ENCODE measurements around the gene SLC6A1.

SLC6A1 gene

DNA sequence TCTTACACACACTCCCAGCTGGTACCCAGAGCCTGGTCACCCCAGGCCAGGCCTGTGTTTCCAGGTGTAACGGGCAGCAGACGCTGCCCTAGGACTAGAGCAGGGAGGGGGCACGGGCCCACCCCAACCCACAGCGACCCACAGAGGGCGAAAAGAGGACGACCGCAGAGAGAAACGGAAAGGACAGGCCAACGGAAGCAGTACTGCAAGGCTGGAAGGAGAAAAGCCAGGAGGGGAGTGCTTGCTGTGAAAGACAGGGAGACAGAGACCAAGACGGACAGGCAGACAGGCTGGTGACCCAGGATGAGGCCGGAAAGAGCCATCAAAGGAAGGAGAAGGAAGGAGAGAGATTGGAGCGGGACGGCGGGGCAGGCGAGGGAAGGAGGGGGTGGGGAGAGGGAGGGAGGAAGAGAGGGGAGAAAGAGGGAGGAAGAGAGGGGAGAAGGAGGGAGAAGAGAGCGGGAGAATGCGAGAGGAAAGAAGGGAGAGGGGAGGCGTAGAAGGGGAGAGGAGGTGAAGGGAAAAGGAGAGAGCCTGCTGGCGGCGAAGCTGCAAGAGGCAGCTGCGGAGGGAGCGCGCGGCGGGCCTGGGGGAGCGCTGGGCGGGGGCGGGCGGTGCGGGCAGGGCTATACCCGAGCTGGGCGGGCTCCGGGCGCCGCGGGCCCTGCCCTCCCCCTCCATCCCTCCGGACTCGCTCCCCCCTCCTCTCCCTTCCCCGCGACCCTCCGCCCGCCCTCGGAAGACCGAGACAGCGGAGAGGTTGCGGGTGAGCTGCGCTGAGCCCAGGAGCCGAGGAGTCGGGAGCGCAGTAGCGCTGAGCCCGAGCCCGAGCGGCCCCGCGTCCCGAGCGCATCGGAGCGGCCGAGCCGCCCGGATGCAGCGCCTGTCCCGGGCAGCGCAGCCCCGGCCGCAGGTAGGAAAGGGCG, at the start of gene SLC6A1:
SLC6A1 (plus strand) TSS at position 732 of the 926 bp plus-strand sequence. CDS start 24,464 bp downstream, outside the sequence.
- no peak for DNase-seq

DNA sequence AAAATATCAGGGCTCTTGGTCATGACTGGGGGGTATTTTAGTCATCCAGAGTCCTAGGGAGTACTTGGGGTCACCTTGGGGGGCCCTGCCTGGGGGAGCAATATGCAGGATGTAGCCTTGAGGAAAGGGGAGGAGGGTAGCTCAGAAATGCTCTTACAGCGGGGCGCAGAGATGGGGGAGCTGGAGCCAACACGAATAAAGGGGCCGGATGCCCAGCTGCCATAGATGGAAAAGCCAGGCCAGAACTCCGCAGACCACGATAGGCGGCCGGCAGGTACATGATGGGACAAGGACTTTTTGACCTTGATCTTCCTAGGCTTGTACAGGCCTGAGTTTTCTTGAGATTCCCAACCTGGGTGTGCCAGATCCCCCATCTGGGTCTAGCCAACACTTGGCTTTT, 47.7 kb upstream of the SLC6A1 start:
- no peak for DNase-seq

DNA sequence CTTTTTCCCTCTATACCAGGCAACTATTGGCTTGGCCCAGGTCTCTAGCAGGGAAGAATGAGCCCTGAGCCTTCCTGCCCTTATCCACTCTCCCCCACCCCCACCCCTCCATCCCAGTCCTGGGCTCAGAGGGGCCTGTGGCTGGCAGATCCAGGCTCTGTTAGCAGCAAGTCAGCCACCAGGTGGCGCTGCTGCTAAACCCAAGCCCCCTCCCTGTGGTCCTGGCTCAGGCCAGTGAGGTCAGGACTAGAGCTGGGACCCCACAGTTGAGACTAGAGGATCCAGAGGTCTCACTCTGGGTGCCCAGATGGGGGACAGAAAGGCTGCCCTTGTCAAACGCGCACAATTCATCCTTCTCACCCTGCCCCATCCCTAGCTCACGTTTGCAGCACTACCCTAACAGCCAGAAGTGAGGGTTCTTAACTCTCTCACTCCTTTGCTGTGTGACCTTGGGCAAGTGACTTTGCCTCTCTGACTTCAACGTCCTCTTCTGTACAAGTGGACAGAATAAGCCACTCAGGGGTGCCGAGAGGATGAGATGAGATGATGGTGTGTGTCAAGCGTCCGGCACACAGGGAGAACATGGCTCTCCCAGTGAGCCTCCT, 46.8 kb upstream of the SLC6A1 start:
- no peak for DNase-seq

DNA sequence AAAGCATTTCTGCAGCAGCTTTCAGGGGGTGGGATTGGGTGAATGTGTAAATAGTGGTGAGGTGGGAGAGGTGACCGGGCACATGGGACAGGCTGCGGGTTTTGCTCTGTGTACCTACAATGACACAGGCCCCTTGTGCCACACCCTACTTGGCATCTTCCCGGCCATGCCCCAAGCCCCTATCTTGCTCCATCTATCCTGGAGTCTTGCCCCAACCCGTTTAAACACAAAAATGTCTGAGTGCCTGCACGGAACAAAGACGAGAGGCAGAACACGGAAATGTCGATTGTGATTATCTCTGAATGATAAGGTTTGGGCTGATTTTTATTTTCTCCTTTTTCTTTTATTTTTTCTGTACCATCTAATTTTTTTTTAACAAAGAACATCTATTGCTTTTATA, 46.0 kb upstream of the SLC6A1 start:
- DNase-seq, result no peak

- DNase-seq, result no peak
Observed at GRCh38 chr3:10948326-10948725, 44.2 kb upstream of the SLC6A1 start.

- no peak for DNase-seq
Observed at GRCh38 chr3:10949197-10949596, 43.4 kb upstream of the SLC6A1 start.

DNA sequence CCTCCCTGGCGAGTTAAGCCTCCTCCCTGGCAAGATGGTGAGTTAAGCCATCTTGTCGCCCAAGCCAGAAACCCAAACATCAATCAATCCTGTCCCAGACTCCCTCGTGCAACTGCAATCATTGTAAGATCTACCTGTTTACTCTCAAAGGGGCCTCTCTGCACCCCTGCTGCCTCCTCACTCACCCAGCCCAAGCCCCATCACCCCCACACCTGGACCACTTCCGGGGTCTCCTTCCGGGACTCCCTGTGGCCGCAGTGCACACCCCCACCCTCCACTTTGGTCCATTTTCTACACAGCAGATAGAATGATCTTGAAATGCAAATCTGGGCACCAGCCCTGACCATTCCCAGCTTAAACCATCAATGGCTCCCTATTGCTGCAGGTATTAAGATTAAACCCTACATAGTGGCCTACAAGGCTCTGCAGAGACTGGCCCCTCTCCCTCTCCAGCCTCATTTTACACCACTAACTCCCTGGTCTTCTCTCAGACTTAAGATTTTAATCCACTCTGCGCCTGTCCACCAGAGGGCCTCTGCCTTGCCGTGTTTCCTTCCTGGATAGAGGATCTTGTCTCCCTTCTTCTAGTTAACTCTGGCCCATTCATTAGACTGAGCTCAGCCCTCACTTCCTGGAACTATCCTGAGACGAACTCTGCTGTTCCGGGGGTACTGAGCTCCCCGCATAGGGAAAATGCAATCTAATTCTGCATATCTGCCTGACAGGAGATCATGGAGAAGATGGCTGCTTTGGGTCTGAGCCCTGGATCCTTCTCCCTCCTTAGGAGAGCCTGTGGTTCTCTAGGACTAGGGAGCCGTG, 41.9 kb upstream of the SLC6A1 start:
- DNase-seq, result no peak

DNA sequence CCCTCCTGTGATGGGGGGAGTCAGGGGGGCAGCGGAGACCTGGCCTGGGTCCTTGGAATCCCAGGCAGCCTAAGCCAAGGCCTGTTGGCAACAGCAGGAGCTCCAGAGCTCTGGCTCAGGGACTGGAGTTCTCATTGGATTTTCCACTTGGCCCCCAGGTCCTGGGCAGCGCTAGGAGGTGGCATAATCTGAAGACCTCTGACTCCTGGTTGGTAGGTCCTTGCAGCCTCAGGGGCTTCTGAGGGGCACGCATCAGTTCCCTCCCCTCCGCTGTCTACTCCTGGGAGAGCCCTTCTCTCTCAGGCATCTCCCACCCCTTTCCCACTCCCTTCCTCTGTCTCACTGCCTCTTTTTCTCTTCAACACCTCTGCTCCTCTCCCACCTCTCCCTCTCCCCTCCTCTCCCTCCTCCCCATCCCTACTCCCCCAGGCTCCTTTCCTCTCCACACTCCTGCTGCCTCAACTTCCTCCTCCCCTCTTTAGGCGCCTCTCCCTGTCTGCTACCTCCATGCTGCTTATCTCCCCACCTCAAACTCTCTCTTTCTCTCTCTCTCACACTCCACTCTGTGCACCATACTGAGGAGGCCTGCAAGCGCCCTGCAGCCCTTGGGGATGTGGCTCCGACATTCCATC, 41.1 kb upstream of the SLC6A1 start:
- DNase-seq, result no peak

DNA sequence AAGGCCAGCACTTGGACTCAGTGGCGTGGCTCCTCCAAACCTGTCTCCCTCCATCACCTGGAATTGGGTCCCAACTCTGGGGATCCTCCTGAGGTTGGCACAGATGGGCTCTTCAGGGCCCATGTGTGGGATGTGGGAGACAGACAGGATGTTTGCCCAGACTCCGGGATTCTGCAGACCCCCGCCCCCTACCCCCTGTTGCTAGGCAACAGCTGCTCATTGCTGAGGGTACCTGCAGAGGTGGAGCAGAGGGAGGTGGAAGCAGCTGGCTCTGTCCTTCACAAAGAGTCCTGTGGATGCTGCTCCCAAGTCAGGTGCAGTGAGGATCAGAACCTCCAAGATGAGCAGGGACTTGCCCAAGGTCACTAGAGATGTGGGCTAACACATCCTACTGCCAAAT, 40.0 kb upstream of the SLC6A1 start:
- DNase-seq, result no peak

DNA sequence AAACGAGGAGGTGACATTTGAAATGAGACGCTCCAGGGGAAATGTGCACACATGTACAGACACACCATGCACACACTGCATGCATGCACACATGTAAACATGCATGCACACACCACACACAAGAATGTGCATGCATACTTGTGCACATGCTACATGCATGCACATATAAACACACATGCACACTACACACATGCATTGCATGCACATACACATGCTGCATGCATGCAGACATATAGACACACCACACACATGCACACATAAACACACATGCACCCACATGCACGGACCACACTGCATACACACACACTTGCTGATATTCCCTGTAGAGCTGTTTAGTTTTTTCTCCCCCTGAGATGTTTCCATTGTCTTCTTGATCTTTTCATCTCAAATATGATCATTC, 37.8 kb upstream of the SLC6A1 start:
- DNase-seq, result no peak

DNA sequence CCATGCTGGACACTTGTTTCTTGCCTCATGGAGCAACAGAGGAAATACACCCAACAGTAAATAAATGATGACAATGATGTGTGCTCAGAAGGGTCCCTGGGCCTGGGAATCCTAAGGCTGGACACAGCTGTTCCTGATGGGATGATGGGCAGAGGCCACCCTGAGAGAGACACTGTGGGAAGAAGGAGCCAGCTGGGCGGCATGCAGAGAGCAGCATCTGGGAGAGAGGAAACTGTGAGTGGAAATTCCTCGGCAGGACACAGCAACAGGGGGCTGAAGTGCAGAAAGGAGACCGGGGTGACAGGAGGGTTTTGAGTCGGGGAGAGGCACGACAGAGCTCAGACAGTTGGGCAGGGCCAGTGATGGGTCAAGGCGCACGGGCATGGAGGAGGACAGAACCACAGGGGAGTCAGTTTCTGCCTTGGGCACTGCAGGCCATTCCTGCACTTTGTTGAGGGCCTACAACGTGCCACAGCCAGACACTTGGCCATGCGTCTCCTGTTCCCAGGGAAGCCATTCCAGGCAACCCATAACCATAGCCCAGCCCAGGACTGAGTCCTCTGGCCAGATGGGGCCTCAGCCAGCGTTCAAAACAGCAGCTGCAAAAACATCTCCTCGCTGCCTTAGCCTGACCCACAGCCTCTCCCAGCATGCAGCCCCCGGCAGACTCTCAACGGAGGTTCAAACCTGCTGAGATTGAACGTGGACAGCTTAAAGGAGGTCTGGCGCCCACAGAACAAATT, 36.7 kb upstream of the SLC6A1 start:
- DNase-seq, result no peak

GRCh38 chr3:10956531-10956930, 36.0 kb upstream of the SLC6A1 start:
- DNase-seq, result no peak

GRCh38 chr3:10956986-10957385, 35.6 kb upstream of the SLC6A1 start:
- DNase-seq, result no peak

DNA sequence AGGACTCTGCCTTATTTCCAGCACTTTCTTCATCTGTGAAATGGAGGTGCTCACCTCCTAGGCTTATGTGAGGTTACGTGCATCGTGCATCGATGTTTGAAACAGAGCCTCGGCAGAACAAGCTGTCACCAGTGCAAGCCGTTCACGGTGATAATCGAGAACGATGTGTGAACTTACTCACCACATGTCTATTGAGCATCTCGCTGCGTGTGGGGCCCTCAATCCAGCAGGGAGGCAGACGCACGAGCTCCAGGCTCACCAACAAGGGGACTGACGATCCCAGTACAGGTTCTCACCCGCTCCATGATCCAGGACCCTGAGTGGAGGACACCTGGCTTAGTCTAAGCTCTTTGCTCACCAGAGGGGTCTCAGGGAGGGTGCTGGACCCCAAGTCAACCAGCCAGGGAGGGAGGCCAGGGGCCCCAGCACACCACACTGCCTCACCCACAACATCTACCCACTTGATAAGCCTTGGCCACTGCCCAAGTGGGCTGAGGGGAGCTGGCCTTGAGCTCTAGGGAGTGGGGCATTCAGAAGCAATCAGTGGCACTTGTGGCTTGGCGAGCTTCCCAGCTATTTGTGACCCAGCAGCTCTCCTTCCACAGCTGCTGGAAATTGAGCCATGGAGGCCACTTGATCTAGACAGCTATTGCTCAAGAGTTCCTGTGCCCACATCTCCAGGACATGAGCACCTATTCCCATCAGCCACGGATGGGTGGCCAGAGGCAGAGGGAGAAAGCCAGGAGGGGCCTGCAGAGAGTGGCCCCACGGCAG, 34.4 kb upstream of the SLC6A1 start:
- DNase-seq, result no peak

DNA sequence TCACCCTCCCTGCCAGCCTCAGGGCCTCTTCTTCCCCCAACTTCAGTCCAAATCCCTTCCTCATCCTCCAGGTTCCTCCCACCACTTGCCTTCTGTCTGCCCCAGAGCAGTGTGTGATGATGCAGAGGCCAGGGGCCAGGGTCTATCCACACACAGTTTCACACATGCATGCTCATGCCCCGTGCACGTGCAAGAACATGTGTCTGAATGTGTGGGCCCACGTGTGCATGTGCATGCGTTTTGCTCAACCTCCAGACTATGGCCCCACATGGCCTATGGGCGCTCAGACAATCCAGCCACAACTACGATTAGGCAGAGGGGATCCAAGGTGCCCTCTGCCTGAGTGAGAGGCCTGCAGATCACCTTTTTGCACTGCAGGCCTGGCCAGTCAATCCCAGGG, 32.3 kb upstream of the SLC6A1 start:
- no peak for DNase-seq

- DNase-seq, result no peak
Observed at GRCh38 chr3:10961921-10962320, 30.6 kb upstream of the SLC6A1 start.

- DNase-seq, result no peak
Observed at GRCh38 chr3:10962481-10963036, 30.0 kb upstream of the SLC6A1 start.

GRCh38 chr3:10964537-10965167, 27.9 kb upstream of the SLC6A1 start:
- no peak for DNase-seq

GRCh38 chr3:10968401-10968800, 24.1 kb upstream of the SLC6A1 start:
- no peak for DNase-seq

- DNase-seq, result no peak
Observed at GRCh38 chr3:10970306-10970960, 22.1 kb upstream of the SLC6A1 start.
